Endothelial cell (in vitro differentiated cells): ENCODE results near the gene FNDC1. TPM values are rescaled to one million over a fixed set of nuclear protein-coding genes. Genes with fewer than 3 reads are reported as not detected.

ENCODE experiments used
- DNase-seq: peaks from one replicate; pipeline ENCODE4 v3.0.0; 2021; ENCODE audit warnings: low spot score
- H3K27ac Mint-ChIP-seq: one replicate; pipeline ENCODE4 v1.8.0; 2021; ENCODE audit warnings: mixed read lengths, inconsistent platforms; ENCODE audit not compliant: unreplicated experiment
- H3K27me3 Mint-ChIP-seq: one replicate; pipeline ENCODE4 v1.8.0; 2021; ENCODE audit warnings: mild to moderate bottlenecking, moderate library complexity, mixed read lengths, inconsistent platforms; ENCODE audit not compliant: unreplicated experiment
- H3K36me3 Mint-ChIP-seq: one replicate; pipeline ENCODE4 v1.8.0; 2021; ENCODE audit warnings: mild to moderate bottlenecking, low read depth, mixed read lengths, inconsistent platforms; ENCODE audit not compliant: unreplicated experiment
- H3K4me1 Mint-ChIP-seq: one replicate; pipeline ENCODE4 v1.8.0; 2021; ENCODE audit warnings: mild to moderate bottlenecking, mixed read lengths, inconsistent platforms; ENCODE audit not compliant: unreplicated experiment
- H3K4me3 Mint-ChIP-seq: one replicate; pipeline ENCODE4 v1.8.0; 2021; ENCODE audit warnings: mild to moderate bottlenecking, mixed read lengths, inconsistent platforms; ENCODE audit not compliant: unreplicated experiment
- H3K9me3 Mint-ChIP-seq: one replicate; pipeline ENCODE4 v1.8.0; 2021; ENCODE audit warnings: mixed read lengths, inconsistent platforms; ENCODE audit not compliant: unreplicated experiment
- CTCF ChIP-seq: fragments of 200-600 bp; sonication (generic); IDR thresholded peaks from one replicate; pipeline ENCODE4 v1.5.0; 2021; ENCODE audit warnings: antibody characterized with exemption; ENCODE audit not compliant: unreplicated experiment
- total RNA-seq: library from RNA; stranded (reverse); fragmentation: NEBNext Ultra II Directional; extraction: Animal tissue kit (Norgen Biotek cat#: 25700); gene quantifications from one replicate; pipeline ENCODE4 v1.2.1, GENCODE V29; 2021; ENCODE audit not compliant: unreplicated experiment

The FNDC1 gene
- total RNA-seq, 1 donor from 2014 or later, result 1.2 TPM

DNA sequence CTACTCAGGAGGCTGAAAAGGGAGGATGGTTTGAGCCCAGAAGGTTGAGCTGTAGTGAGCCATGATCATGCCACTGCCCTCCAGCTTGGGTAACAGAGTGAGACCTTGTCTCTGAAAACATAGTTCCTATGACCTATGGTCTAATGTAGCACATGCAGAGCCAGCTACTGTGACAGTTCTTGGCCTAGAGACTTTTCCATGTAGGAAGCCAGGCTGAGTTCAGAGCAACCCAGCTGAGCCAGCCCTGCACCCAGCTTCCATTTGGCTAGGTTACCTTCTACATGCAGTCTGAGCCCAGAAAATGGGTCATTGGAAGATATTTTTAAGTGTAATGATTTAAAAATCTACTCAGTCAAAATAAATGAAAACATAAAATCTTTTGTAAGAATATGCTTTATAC lies 92.8 kb downstream of the FNDC1 start:
- H3K36me3 Mint-ChIP-seq, result no peaks in the 10 kb centered on the region

GRCh38 chr6:159262586-159262985 lies 93.4 kb downstream of the FNDC1 start:
- no peaks in the 10 kb centered on the region for H3K4me1 Mint-ChIP-seq
- peaks cover 1% of the 10 kb centered on the region for H3K27me3 Mint-ChIP-seq
- no peak overlapping the region for H3K4me3 Mint-ChIP-seq
- H3K9me3 Mint-ChIP-seq, result no peaks in the 10 kb centered on the region
- H3K36me3 Mint-ChIP-seq, result no peaks in the 10 kb centered on the region
- no peak for TF ChIP-seq CTCF
- H3K27ac Mint-ChIP-seq, result no peak overlapping the region
- DNase-seq, result no peak

More for the DNA sequence above, 92.8 kb downstream of the FNDC1 start:
- no peaks in the 10 kb centered on the region for H3K27me3 Mint-ChIP-seq
- no peak for DNase-seq
- H3K27ac Mint-ChIP-seq, result no peak overlapping the region
- no peak for TF ChIP-seq CTCF
- H3K4me1 Mint-ChIP-seq, result no peaks in the 10 kb centered on the region
- H3K9me3 Mint-ChIP-seq, result no peaks in the 10 kb centered on the region
- H3K4me3 Mint-ChIP-seq, result no peak overlapping the region

DNA sequence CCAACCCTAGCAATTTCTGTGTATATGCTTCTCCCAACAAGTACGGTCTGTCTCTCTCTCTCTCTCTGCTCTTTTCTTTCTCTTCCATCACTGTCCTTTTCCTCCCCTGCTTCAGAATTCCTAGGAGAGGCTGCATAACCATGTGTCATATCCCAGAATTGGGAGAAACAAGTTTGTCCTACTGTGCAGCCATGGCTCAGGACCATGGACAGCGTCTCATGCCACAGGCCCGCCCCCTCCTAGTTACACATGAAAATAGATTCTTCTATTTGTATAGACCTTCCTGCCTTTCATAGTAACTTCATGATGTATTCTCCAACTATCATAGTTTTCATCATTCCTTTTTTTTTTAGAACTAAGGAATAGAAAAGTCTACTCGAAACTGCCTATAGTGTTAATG lies 98.0 kb downstream of the FNDC1 start:
- TF ChIP-seq CTCF, result no peak
- peak; percentile 68 for DNase-seq
- Mint-ChIP-seq H3K4me1 (no peaks in the 10 kb centered on the region), H3K27ac (no peak overlapping the region), H3K27me3 (peaks cover 1% of the 10 kb centered on the region), H3K36me3 (no peaks in the 10 kb centered on the region), H3K4me3 (no peak overlapping the region), H3K9me3 (no peaks in the 10 kb centered on the region)

DNA sequence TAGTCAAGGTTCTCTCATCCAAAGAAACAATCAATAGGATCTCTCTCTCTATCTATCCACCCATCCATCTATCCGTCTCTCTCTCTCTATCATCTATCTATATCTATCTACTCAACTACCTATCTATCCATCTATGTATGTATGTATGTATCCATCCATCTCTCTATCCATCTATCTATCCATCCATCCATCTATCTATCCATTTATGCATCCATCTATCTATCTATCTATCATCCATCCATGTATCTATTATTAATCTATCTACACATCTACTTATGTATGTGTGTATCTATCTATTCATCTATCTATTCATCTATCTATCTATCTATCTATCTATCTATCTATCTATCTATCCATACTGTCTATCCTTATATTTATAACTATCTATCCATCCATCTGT lies 99.3 kb downstream of the FNDC1 start:
- H3K4me1 Mint-ChIP-seq, result no peaks in the 10 kb centered on the region
- DNase-seq, result no peak
- no peaks in the 10 kb centered on the region for H3K9me3 Mint-ChIP-seq
- H3K36me3 Mint-ChIP-seq, result no peaks in the 10 kb centered on the region
- no peak overlapping the region for H3K4me3 Mint-ChIP-seq
- peaks cover 1% of the 10 kb centered on the region for H3K27me3 Mint-ChIP-seq
- no peak overlapping the region for H3K27ac Mint-ChIP-seq
- TF ChIP-seq CTCF, result no peak

GRCh38 chr6:159271257-159271656 lies 102.1 kb downstream of the FNDC1 start:
- no peak overlapping the region for H3K27ac Mint-ChIP-seq
- no peaks in the 10 kb centered on the region for H3K4me1 Mint-ChIP-seq
- TF ChIP-seq CTCF, result no peak
- no peak for DNase-seq
- H3K9me3 Mint-ChIP-seq, result no peaks in the 10 kb centered on the region
- peaks cover 1% of the 10 kb centered on the region for H3K27me3 Mint-ChIP-seq
- H3K4me3 Mint-ChIP-seq, result no peak overlapping the region
- H3K36me3 Mint-ChIP-seq, result no peaks in the 10 kb centered on the region
